Neural crest cell (in vitro differentiated cells): ENCODE results near the gene FAM168A. TPM values are rescaled to one million over a fixed set of nuclear protein-coding genes. Genes with fewer than 3 reads are reported as not detected.

Source experiments
- DNase-seq: peaks from one replicate; pipeline ENCODE4 v3.0.0; 2021; ENCODE audit warnings: low read depth, mixed read lengths, low spot score
- H3K27ac Mint-ChIP-seq: one replicate; pipeline ENCODE4 v1.8.0; 2021; ENCODE audit warnings: mild to moderate bottlenecking, mixed read lengths; ENCODE audit not compliant: unreplicated experiment
- H3K27me3 Mint-ChIP-seq: 2 replicates; pipeline ENCODE4 v1.8.0; 2021; ENCODE audit warnings: low read depth, mild to moderate bottlenecking, mixed read lengths
- H3K36me3 Mint-ChIP-seq: 2 replicates; pipeline ENCODE4 v1.8.0; 2021; ENCODE audit warnings: low read depth, mild to moderate bottlenecking, mixed read lengths
- H3K4me1 Mint-ChIP-seq: 2 replicates; pipeline ENCODE4 v1.8.0; 2021; ENCODE audit warnings: mixed read lengths
- H3K4me3 Mint-ChIP-seq: one replicate; pipeline ENCODE4 v1.8.0; 2021; ENCODE audit warnings: mild to moderate bottlenecking, mixed read lengths
- H3K9me3 Mint-ChIP-seq: 2 replicates; pipeline ENCODE4 v1.8.0; 2021; ENCODE audit warnings: mixed read lengths
- total RNA-seq: library from RNA; stranded (reverse); gene quantifications from 2 replicates; pipeline ENCODE4 v1.2.1, GENCODE V29; 2021
- TF ChIP-seq, protein P1 (sequence below): fragments of 200-600 bp; sonication (generic); conservative IDR thresholded peaks from 2 replicates; pipeline ENCODE4 v1.5.0; 2021; ENCODE audit warnings: antibody characterized with exemption, mild to moderate bottlenecking

FAM168A gene
- total RNA-seq, 1 donor from 2014 or later: 46.6 TPM

DNA sequence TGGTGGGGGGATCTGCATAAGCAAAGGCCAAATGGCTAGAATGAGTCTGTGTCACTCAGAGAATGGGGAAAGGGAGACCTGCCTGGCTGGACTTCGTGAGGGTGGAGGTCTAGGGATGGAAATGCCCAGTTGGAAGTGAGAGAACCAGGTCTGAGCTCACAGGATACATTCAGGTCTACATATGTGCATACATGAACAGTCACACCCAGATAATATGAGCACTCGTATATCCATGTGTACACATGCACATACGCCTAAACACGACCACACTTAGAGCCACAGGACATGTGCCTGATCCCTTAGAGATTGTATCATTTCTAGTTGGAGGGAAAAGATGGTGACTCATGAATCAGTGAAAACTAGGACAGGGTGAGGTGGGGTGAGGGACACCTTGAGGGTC, 242.8 kb downstream of the FAM168A start:
- no peak for DNase-seq
- Mint-ChIP-seq H3K36me3 (no peaks in the 10 kb centered on the region), H3K27me3 (no peaks in the 10 kb centered on the region), H3K27ac (no peak overlapping the region), H3K9me3 (no peaks in the 10 kb centered on the region), H3K4me1 (peaks cover 5% of the 10 kb centered on the region), H3K4me3 (no peak overlapping the region)
- TF ChIP-seq, protein P1, sequence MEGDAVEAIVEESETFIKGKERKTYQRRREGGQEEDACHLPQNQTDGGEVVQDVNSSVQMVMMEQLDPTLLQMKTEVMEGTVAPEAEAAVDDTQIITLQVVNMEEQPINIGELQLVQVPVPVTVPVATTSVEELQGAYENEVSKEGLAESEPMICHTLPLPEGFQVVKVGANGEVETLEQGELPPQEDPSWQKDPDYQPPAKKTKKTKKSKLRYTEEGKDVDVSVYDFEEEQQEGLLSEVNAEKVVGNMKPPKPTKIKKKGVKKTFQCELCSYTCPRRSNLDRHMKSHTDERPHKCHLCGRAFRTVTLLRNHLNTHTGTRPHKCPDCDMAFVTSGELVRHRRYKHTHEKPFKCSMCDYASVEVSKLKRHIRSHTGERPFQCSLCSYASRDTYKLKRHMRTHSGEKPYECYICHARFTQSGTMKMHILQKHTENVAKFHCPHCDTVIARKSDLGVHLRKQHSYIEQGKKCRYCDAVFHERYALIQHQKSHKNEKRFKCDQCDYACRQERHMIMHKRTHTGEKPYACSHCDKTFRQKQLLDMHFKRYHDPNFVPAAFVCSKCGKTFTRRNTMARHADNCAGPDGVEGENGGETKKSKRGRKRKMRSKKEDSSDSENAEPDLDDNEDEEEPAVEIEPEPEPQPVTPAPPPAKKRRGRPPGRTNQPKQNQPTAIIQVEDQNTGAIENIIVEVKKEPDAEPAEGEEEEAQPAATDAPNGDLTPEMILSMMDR: no peak

- H3K4me3 Mint-ChIP-seq: no peak overlapping the region
- H3K27ac Mint-ChIP-seq: no peak overlapping the region
- H3K4me1 Mint-ChIP-seq: peaks cover 5% of the 10 kb centered on the region
- no peak for DNase-seq
- no peaks in the 10 kb centered on the region for H3K9me3 Mint-ChIP-seq
- TF ChIP-seq, protein P1: no peak
- H3K27me3 Mint-ChIP-seq: no peaks in the 10 kb centered on the region
- no peaks in the 10 kb centered on the region for H3K36me3 Mint-ChIP-seq
Measured at GRCh38 chr11:73353422-73353821, 244.5 kb downstream of the FAM168A start.

- TF ChIP-seq, protein P1: peak; percentile 99
Measured at GRCh38 chr11:73350908-73351636, 246.8 kb downstream of the FAM168A start.

More at GRCh38 chr11:73350908-73351636, 246.8 kb downstream of the FAM168A start:
- H3K9me3 Mint-ChIP-seq: no peaks in the 10 kb centered on the region
- peaks cover 16% of the 10 kb centered on the region for H3K4me1 Mint-ChIP-seq
- no peak overlapping the region for H3K4me3 Mint-ChIP-seq
- no peaks in the 10 kb centered on the region for H3K27me3 Mint-ChIP-seq
- DNase-seq: peak; percentile 30
- peaks cover 2% of the 10 kb centered on the region for H3K36me3 Mint-ChIP-seq
- no peak overlapping the region for H3K27ac Mint-ChIP-seq

Other genes starting within 250 kb of the FAM168A start
- 18.4 and 20.9 TPM in 2 replicates for gene RELT, start 221.7 kb downstream of the FAM168A start, total RNA-seq
- 42.6 and 42.7 TPM in 2 replicates for gene PLEKHB1, start 48.5 kb upstream of the FAM168A start, total RNA-seq
- gene RAB6A, start 163.0 kb upstream of the FAM168A start, total RNA-seq: 75.0 and 85.9 TPM in 2 replicates
- 51.4 and 53.5 TPM in 2 replicates for gene MRPL48, start 189.8 kb upstream of the FAM168A start, total RNA-seq